Neural progenitor cell (in vitro differentiated cells): ENCODE data around the gene CADPS.

Source experiments
- EZH2phosphoT487 ChIP-seq: fragments of 200-600 bp; sonication (generic); IDR thresholded peaks from 2 replicates; pipeline ENCODE4 v1.6.1; 2017; ENCODE audit warnings: antibody characterized with exemption
- TF ChIP-seq, protein P1 (sequence below): fragments of 200-600 bp; sonication (generic); IDR thresholded peaks from 2 replicates; pipeline ENCODE4 v1.5.1; 2017; ENCODE audit warnings: antibody characterized with exemption, mild to moderate bottlenecking

GRCh38 chr3:62361824-62362223 lies 513.4 kb downstream of the CADPS start:
- TF ChIP-seq EZH2phosphoT487, result no peak
- TF ChIP-seq, protein P1, sequence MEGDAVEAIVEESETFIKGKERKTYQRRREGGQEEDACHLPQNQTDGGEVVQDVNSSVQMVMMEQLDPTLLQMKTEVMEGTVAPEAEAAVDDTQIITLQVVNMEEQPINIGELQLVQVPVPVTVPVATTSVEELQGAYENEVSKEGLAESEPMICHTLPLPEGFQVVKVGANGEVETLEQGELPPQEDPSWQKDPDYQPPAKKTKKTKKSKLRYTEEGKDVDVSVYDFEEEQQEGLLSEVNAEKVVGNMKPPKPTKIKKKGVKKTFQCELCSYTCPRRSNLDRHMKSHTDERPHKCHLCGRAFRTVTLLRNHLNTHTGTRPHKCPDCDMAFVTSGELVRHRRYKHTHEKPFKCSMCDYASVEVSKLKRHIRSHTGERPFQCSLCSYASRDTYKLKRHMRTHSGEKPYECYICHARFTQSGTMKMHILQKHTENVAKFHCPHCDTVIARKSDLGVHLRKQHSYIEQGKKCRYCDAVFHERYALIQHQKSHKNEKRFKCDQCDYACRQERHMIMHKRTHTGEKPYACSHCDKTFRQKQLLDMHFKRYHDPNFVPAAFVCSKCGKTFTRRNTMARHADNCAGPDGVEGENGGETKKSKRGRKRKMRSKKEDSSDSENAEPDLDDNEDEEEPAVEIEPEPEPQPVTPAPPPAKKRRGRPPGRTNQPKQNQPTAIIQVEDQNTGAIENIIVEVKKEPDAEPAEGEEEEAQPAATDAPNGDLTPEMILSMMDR, result no peak
